Astrocyte of the cerebellum (primary cell): Measurements from ENCODE around the gene MRPS34.

Experiments
- DNase-seq: peaks from one replicate; pipeline ENCODE4 v3.0.0-alpha.2; 2011; ENCODE audit warnings: low read depth
- H3K4me3 ChIP-seq: 2 replicates; pipeline ENCODE4 v1.5.1; 2011; ENCODE audit warnings: mild to moderate bottlenecking, low read depth, low read length, moderate library complexity
- in situ Hi-C: cut with HindIII; loops from 2 replicates; pipeline ENCODE4 v1.10.0; 2017; ENCODE audit warnings: low sequenced_read_pairs
- TF ChIP-seq, protein P1 (sequence below): IDR thresholded peaks from 2 replicates; pipeline ENCODE4 v1.5.1; 2012; ENCODE audit warnings: low read length, low read depth, moderate library complexity, mild to moderate bottlenecking; ENCODE audit errors: missing control alignments

MRPS34 gene

DNA sequence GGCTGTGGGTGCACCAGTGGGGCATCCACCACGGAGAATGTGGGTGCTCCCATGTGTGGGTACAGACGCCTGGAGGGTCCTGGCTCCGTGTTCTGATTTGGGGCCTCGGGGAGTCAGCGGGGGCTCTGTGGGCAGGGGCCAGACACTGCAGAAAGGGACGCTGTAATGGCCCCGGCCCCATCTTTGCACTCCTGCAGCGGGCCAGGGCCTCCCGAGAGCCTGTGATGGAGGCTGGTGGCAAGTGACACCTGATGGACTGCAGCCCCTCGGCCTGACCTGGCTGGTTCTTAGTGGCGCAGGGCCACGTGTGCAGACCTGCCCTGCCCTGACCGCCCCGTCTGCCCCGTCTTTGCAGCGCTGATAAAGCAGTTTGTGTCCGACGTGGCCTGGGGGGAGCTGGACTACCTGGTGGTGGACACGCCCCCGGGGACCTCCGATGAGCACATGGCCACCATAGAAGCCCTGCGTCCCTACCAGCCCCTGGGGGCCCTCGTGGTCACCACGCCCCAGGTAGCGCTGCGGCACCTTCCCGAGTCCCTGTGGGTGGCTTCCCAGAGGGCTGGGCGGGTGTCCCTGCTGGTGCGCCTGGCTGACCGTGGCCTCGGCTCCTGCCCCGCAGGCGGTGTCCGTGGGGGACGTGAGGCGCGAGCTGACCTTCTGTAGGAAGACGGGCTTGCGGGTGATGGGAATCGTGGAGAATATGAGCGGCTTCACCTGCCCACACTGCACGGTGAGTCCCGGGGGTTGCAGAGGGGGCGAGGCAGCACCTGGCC is 14.6 kb upstream of the MRPS34 start:
- TF ChIP-seq, protein P1, sequence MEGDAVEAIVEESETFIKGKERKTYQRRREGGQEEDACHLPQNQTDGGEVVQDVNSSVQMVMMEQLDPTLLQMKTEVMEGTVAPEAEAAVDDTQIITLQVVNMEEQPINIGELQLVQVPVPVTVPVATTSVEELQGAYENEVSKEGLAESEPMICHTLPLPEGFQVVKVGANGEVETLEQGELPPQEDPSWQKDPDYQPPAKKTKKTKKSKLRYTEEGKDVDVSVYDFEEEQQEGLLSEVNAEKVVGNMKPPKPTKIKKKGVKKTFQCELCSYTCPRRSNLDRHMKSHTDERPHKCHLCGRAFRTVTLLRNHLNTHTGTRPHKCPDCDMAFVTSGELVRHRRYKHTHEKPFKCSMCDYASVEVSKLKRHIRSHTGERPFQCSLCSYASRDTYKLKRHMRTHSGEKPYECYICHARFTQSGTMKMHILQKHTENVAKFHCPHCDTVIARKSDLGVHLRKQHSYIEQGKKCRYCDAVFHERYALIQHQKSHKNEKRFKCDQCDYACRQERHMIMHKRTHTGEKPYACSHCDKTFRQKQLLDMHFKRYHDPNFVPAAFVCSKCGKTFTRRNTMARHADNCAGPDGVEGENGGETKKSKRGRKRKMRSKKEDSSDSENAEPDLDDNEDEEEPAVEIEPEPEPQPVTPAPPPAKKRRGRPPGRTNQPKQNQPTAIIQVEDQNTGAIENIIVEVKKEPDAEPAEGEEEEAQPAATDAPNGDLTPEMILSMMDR, result no peak
- in situ Hi-C loops, result no loop called here

DNA sequence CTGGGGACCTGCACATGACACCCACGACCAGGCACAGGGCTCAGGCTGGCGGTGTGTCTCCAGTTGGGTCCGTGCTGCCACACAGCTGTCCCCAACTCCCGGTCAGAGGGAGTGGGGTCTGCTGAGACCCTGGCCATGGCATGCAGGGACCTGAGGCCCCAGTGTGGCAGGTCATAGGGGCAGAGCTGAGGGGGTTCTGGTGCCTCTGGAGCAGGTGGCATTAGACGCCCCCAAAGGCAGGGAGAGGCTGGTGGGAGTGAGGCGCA is 14.1 kb upstream of the MRPS34 start:
- TF ChIP-seq, protein P1, result no peak
- DNase-seq, result no peak
- H3K4me3 ChIP-seq, result no peak overlapping the region
- in situ Hi-C loops, result no loop called here

More for the DNA sequence above, 14.6 kb upstream of the MRPS34 start:
- DNase-seq, result no peak
- no peak overlapping the region for H3K4me3 ChIP-seq

DNA sequence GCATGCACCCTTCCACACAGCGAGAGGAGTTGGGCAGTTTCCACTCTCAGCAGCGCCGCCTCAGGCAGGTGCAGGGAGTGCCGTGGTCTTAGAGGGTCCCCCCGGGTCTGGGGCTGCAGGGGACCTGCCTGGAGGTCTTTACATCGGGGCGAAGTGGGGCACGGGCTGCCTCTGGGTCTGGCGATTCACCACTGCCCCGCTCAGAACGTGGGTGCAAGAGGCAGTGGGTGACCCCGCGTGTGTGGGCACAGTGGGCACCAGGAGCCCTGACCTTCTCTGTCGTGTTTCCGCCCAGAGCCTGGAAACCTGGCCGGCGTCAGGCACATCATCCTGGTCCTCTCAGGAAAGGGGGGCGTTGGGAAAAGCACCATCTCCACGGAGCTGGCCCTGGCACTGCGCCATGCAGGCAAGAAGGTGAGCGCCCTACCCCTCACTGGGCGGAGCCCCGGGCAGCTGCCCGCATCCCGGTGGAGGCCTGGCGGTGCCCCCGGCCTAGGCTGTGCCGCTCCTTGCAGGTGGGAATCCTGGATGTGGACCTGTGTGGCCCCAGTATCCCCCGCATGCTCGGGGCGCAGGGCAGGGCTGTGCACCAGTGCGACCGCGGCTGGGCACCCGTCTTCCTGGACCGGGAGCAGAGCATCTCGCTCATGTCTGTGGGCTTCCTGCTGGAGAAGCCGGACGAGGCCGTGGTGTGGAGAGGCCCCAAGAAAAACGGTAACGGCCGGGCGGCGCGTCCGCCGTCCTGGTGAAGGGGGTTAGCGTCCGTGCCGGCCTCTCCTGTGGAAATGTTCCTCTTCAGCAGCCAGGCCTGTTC is 13.5 kb upstream of the MRPS34 start:
- H3K4me3 ChIP-seq, result no peak overlapping the region
- in situ Hi-C loops, result no loop called here
- DNase-seq, result no peak
- TF ChIP-seq, protein P1, result peak; percentile 17

DNA sequence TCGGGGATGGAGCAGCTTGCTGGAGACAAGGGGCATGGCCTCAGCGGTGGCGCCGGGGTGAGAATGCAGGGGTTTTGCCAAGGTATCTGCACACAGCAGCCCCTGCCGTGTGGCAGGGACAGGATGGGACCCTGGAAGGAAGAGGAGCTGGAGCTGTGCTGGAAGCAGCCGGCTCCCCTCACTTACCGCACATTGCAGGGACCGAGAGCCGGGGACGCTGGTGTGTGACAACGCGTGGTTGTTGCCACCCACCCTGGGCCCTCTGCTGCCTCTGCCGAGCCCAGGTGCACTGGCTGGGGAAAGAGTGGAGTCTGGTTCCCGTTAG is 12.9 kb upstream of the MRPS34 start:
- no peak for DNase-seq
- in situ Hi-C loops, result no loop called here
- no peak overlapping the region for H3K4me3 ChIP-seq
- TF ChIP-seq, protein P1, result no peak

GRCh38 chr16:1784977-1785845 is 12.3 kb upstream of the MRPS34 start:
- TF ChIP-seq, protein P1, result no peak
- H3K4me3 ChIP-seq, result no peak overlapping the region
- no peak for DNase-seq
- in situ Hi-C loops, result no loop called here
